Measurements from ENCODE around the gene CD7. TPM values are rescaled to one million over a fixed set of nuclear protein-coding genes. Genes with fewer than 3 reads are reported as not detected.
A peak's percentile ranks its signal among the peaks of the same experiment; 100 is the strongest.

CD7 gene
- total and polyA plus RNA-seq, 9 of the 15 experiments (the other 6 are each of a cell fraction or from before 2014, with no cell fraction given), result 0.21 to 0.35 TPM; not detected in 7

DNA sequence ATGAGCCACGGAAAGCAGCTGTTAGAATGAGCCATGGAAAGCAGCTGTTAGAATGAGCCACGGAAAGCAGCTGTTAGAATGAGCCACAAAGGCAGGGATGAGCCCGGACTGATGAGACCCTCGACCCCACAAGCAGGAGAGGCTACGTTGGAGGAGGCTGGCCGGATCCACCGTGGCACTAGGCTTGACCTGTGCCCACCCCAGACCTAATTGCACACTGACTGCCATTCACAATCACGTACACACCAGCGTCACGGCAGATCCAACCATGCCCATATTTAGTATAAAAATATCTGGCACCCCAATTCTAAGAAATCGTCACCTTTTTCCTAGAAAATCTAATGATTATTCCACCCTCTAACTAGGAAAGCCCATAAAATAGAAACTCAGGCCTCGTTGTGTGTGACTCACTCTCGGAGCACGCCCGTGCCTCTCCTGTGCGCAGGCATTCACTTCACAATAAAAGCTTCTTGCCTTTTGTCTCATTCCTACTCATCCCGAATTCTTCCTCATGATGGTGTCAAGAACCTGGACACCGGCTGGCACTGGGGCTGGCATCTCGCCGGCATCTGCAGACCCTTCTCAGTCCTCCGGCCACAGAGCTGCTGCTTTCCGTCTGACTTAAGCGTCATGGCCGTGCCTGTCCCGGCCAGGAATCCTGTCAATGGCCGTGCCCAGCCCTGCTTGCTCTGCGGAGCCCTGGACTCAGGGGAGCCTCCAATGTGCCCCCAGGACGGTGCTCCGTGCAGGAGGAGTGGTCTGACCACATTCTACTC lies 21.6 kb upstream of the CD7 start (continued):
- TF ChIP-seq, protein P1, sequence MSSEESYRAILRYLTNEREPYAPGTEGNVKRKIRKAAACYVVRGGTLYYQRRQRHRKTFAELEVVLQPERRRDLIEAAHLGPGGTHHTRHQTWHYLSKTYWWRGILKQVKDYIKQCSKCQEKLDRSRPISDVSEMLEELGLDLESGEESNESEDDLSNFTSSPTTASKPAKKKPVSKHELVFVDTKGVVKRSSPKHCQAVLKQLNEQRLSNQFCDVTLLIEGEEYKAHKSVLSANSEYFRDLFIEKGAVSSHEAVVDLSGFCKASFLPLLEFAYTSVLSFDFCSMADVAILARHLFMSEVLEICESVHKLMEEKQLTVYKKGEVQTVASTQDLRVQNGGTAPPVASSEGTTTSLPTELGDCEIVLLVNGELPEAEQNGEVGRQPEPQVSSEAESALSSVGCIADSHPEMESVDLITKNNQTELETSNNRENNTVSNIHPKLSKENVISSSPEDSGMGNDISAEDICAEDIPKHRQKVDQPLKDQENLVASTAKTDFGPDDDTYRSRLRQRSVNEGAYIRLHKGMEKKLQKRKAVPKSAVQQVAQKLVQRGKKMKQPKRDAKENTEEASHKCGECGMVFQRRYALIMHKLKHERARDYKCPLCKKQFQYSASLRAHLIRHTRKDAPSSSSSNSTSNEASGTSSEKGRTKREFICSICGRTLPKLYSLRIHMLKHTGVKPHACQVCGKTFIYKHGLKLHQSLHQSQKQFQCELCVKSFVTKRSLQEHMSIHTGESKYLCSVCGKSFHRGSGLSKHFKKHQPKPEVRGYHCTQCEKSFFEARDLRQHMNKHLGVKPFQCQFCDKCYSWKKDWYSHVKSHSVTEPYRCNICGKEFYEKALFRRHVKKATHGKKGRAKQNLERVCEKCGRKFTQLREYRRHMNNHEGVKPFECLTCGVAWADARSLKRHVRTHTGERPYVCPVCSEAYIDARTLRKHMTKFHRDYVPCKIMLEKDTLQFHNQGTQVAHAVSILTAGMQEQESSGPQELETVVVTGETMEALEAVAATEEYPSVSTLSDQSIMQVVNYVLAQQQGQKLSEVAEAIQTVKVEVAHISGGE (CRISPR knock-in tag; IDR thresholded peaks at IDR 0.05), result peak in 1 of 3 experiments; percentile 74; a peak in 2 of 6 replicates
- 0 out of 4 replicates have a peak, but pooled peaks of 1 of the 2 experiments have one; percentile 17 for TF ChIP-seq FOXK2 (conservative IDR thresholded peaks at IDR 0.05 in 1 of 2, IDR thresholded peaks at IDR 0.05 in 1 of 2; ENCODE audit: low read depth in 2 of 2)
- peak; percentile 38 for TF ChIP-seq TBP (optimal IDR thresholded peaks at IDR 0.05; ENCODE audit: low read depth, low read length)
- TF ChIP-seq DPF2 (IDR thresholded peaks at IDR 0.05), result peak; percentile 87
- no peak for TF ChIP-seq CAMTA2 (CRISPR knock-in tag; conservative IDR thresholded peaks at IDR 0.05)
- TF ChIP-seq MBD2 (IDR thresholded peaks at IDR 0.05; ENCODE audit: borderline replicate concordance, low read depth), result 0 out of 2 replicates have a peak, but pooled peaks have one; percentile 48
- TF ChIP-seq ERF (CRISPR knock-in tag; IDR thresholded peaks at IDR 0.05), result peak; percentile 86; the same call in 1 of the 2 replicates
- TF ChIP-seq ESRRB (CRISPR knock-in tag; IDR thresholded peaks at IDR 0.05; ENCODE audit: borderline replicate concordance), result no peak
- TF ChIP-seq SOX6 (IDR thresholded peaks at IDR 0.05), result peak; percentile 77
- TF ChIP-seq CBFA2T3 (IDR thresholded peaks at IDR 0.05), result peak; percentile 23; the same call in 1 of the 2 replicates
- TF ChIP-seq, protein P2, sequence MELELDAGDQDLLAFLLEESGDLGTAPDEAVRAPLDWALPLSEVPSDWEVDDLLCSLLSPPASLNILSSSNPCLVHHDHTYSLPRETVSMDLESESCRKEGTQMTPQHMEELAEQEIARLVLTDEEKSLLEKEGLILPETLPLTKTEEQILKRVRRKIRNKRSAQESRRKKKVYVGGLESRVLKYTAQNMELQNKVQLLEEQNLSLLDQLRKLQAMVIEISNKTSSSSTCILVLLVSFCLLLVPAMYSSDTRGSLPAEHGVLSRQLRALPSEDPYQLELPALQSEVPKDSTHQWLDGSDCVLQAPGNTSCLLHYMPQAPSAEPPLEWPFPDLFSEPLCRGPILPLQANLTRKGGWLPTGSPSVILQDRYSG (tag; conservative IDR thresholded peaks at IDR 0.05; ENCODE audit: low read depth), result peak; percentile 52; the same call in 1 of the 2 replicates
- TF ChIP-seq SMARCA5 (IDR thresholded peaks at IDR 0.05), result no peak
- TF ChIP-seq HDAC2 (IDR thresholded peaks at IDR 0.05), result peak; percentile 62; the same call in 1 of the 2 replicates
- TF ChIP-seq, protein P3, sequence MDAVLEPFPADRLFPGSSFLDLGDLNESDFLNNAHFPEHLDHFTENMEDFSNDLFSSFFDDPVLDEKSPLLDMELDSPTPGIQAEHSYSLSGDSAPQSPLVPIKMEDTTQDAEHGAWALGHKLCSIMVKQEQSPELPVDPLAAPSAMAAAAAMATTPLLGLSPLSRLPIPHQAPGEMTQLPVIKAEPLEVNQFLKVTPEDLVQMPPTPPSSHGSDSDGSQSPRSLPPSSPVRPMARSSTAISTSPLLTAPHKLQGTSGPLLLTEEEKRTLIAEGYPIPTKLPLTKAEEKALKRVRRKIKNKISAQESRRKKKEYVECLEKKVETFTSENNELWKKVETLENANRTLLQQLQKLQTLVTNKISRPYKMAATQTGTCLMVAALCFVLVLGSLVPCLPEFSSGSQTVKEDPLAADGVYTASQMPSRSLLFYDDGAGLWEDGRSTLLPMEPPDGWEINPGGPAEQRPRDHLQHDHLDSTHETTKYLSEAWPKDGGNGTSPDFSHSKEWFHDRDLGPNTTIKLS (IDR thresholded peaks at IDR 0.05; ENCODE audit: borderline replicate concordance, low read depth), result 0 out of 2 replicates have a peak, but pooled peaks have one; percentile 36
- TF ChIP-seq BRD9 (IDR thresholded peaks at IDR 0.05; ENCODE audit: low read depth, partially characterized antibody), result peak; percentile 41
- TF ChIP-seq ZNF586 (CRISPR knock-in tag; conservative IDR thresholded peaks at IDR 0.05), result no peak
- TF ChIP-seq EGR1 (conservative IDR thresholded peaks at IDR 0.05), result peak; percentile 54; the same call in 1 of the 2 replicates
- 0 out of 2 replicates have a peak, but pooled peaks have one; percentile 67 for TF ChIP-seq SMAD3 (CRISPR knock-in tag; conservative IDR thresholded peaks at IDR 0.05)
- TF ChIP-seq, protein P4, sequence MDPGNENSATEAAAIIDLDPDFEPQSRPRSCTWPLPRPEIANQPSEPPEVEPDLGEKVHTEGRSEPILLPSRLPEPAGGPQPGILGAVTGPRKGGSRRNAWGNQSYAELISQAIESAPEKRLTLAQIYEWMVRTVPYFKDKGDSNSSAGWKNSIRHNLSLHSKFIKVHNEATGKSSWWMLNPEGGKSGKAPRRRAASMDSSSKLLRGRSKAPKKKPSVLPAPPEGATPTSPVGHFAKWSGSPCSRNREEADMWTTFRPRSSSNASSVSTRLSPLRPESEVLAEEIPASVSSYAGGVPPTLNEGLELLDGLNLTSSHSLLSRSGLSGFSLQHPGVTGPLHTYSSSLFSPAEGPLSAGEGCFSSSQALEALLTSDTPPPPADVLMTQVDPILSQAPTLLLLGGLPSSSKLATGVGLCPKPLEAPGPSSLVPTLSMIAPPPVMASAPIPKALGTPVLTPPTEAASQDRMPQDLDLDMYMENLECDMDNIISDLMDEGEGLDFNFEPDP (CRISPR knock-in tag; IDR thresholded peaks at IDR 0.05), result 0 out of 2 replicates have a peak, but pooled peaks have one; percentile 74

All from K562 (cell line).